HEK293 (cell line): ENCODE measurements around the gene SNAPC2.

Experiments
- BCL11B ChIP-seq: fragments of 450-650 bp; formaldehyde crosslinking; IDR thresholded peaks from 2 replicates; pipeline ENCODE4 v1.5.1; 2016; ENCODE audit warnings: low read depth, missing biosample characterization, missing genetic modification characterization
- GLIS1 ChIP-seq: fragments of 450-650 bp; formaldehyde crosslinking; IDR thresholded peaks from 2 replicates; pipeline ENCODE4 v1.5.1; 2016; ENCODE audit warnings: missing biosample characterization, missing genetic modification characterization
- KLF1 ChIP-seq: fragments of 450-650 bp; formaldehyde crosslinking; IDR thresholded peaks from 2 replicates; pipeline ENCODE4 v1.5.1; 2016; ENCODE audit warnings: missing biosample characterization, missing genetic modification characterization
- KLF10 ChIP-seq: fragments of 450-650 bp; IDR thresholded peaks from 2 replicates; pipeline ENCODE4 v1.5.1; 2018; ENCODE audit warnings: missing biosample characterization, mild to moderate bottlenecking, missing genetic modification characterization
- KLF16 ChIP-seq: fragments of 450-650 bp; formaldehyde crosslinking; IDR thresholded peaks from 2 replicates; pipeline ENCODE4 v1.5.1; 2017; ENCODE audit warnings: missing biosample characterization, missing genetic modification characterization
- PRDM4 ChIP-seq: fragments of 450-650 bp; formaldehyde crosslinking; IDR thresholded peaks from 2 replicates; pipeline ENCODE4 v1.5.1; 2017; ENCODE audit warnings: missing biosample characterization, missing genetic modification characterization
- SALL2 ChIP-seq: fragments of 450-650 bp; formaldehyde crosslinking; IDR thresholded peaks from 2 replicates; pipeline ENCODE4 v1.5.0; 2017; ENCODE audit warnings: missing biosample characterization, mild to moderate bottlenecking, missing genetic modification characterization, borderline replicate concordance
- SP3 ChIP-seq: fragments of 450-650 bp; formaldehyde crosslinking; IDR thresholded peaks from 2 replicates; pipeline ENCODE4 v1.5.1; 2016; ENCODE audit warnings: missing biosample characterization, missing genetic modification characterization
- WT1 ChIP-seq: fragments of 450-650 bp; formaldehyde crosslinking; IDR thresholded peaks from 2 replicates; pipeline ENCODE4 v1.5.1; 2016; ENCODE audit warnings: missing biosample characterization, missing genetic modification characterization
- YY1 ChIP-seq: fragments of 450-650 bp; formaldehyde crosslinking; IDR thresholded peaks from 2 replicates; pipeline ENCODE4 v1.5.1; 2018; ENCODE audit warnings: missing biosample characterization, missing genetic modification characterization
- ZBTB17 ChIP-seq: fragments of 450-650 bp; formaldehyde crosslinking; IDR thresholded peaks from 2 replicates; pipeline ENCODE4 v1.5.1; 2016; ENCODE audit warnings: missing biosample characterization, missing genetic modification characterization
- ZBTB21 ChIP-seq: fragments of 450-650 bp; formaldehyde crosslinking; IDR thresholded peaks from 2 replicates; pipeline ENCODE4 v1.5.1; 2017; ENCODE audit warnings: missing biosample characterization, missing genetic modification characterization
- ZBTB8A ChIP-seq: fragments of 450-650 bp; formaldehyde crosslinking; IDR thresholded peaks from 2 replicates; pipeline ENCODE4 v1.5.1; 2016; ENCODE audit warnings: missing biosample characterization, missing genetic modification characterization
- ZNF423 ChIP-seq: fragments of 450-650 bp; formaldehyde crosslinking; IDR thresholded peaks from 2 replicates; pipeline ENCODE4 v1.5.1; 2016; ENCODE audit warnings: missing biosample characterization, missing genetic modification characterization
- ZNF629 ChIP-seq: fragments of 450-650 bp; formaldehyde crosslinking; IDR thresholded peaks from 2 replicates; pipeline ENCODE4 v1.5.1; 2017; ENCODE audit warnings: missing biosample characterization, missing genetic modification characterization
- ZSCAN30 ChIP-seq: fragments of 450-650 bp; IDR thresholded peaks from 2 replicates; pipeline ENCODE4 v1.5.1; 2018; ENCODE audit warnings: missing biosample characterization, mild to moderate bottlenecking, missing genetic modification characterization, moderate library complexity
- TF ChIP-seq, protein P1 (sequence below): fragments of 450-650 bp; formaldehyde crosslinking; IDR thresholded peaks from 2 replicates; pipeline ENCODE4 v1.5.1; 2016; ENCODE audit warnings: missing biosample characterization, missing genetic modification characterization
- TF ChIP-seq, protein P2 (sequence below): fragments of 450-650 bp; formaldehyde crosslinking; IDR thresholded peaks from 2 replicates; pipeline ENCODE4 v1.5.1; 2016; ENCODE audit warnings: missing biosample characterization, missing genetic modification characterization
- TF ChIP-seq, protein P3 (sequence below): fragments of 450-650 bp; formaldehyde crosslinking; IDR thresholded peaks from 2 replicates; pipeline ENCODE4 v1.5.1; 2017; ENCODE audit warnings: missing biosample characterization, missing genetic modification characterization

The SNAPC2 gene

DNA sequence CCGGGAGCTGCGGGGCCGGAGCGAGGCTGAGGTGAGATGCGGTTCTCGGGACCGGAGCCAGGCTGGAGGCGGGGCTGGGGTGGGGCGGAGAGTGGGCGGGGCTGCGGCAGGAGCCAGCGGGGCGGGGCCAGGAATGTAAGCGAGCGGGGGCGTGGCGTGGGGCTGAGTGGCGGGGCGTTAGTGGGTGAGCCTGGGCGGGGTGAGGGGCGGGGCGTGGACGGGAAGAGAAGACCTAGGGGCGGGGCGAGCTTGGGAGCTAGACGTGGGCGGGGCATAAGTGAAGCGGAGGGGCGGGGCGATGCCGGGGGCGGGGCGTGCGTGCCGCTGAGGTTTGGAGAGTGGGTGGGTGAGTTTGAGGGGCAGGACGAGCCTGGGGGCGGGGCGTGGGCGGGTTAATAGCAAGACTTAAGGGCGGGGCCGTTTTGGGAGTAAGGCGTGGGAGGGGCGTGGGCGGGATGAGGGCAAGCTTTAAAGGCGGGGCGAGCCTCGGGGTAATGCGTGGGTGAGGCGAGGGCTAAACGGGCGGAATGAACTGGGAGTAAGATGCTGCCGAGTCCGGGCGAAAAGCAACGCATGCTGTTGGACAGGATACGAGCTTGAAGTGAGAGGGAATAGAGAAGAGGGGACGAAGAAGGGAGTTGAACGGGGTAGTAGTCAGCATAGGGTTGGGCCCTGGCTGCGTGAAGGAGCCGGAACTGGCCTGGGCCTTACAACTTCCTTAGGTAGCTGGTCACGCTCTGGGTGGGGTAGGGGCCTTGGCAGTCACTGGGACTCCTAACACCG lies 572 bp downstream of the SNAPC2 start (continued):
- TF ChIP-seq, protein P1, sequence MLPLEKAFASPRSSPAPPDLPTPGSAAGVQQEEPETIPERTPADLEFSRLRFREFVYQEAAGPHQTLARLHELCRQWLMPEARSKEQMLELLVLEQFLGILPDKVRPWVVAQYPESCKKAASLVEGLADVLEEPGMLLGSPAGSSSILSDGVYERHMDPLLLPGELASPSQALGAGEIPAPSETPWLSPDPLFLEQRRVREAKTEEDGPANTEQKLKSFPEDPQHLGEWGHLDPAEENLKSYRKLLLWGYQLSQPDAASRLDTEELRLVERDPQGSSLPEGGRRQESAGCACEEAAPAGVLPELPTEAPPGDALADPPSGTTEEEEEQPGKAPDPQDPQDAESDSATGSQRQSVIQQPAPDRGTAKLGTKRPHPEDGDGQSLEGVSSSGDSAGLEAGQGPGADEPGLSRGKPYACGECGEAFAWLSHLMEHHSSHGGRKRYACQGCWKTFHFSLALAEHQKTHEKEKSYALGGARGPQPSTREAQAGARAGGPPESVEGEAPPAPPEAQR (tag by site-specific recombination), result no peak
- no peak for TF ChIP-seq ZNF423 (tag by site-specific recombination)
- peak; percentile 78 for TF ChIP-seq ZBTB17 (tag by site-specific recombination)
- TF ChIP-seq ZBTB8A (tag by site-specific recombination), result peak; percentile 90
- TF ChIP-seq BCL11B (tag by site-specific recombination), result no peak
- TF ChIP-seq YY1 (tag by site-specific recombination), result no peak
- TF ChIP-seq ZSCAN30, result no peak
- peak; percentile 93 for TF ChIP-seq SP3 (tag by site-specific recombination)
- TF ChIP-seq, protein P2, sequence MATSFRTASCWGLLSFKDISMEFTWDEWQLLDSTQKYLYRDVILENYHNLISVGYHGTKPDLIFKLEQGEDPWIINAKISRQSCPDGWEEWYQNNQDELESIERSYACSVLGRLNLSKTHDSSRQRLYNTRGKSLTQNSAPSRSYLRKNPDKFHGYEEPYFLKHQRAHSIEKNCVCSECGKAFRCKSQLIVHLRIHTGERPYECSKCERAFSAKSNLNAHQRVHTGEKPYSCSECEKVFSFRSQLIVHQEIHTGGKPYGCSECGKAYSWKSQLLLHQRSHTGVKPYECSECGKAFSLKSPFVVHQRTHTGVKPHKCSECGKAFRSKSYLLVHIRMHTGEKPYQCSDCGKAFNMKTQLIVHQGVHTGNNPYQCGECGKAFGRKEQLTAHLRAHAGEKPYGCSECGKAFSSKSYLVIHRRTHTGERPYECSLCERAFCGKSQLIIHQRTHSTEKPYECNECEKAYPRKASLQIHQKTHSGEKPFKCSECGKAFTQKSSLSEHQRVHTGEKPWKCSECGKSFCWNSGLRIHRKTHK (tag by site-specific recombination), result no peak
- peak; percentile 52 for TF ChIP-seq ZNF629 (tag by site-specific recombination)
- no peak for TF ChIP-seq ZBTB21 (tag by site-specific recombination)
- TF ChIP-seq KLF10 (tag by site-specific recombination), result peak; percentile 88
- TF ChIP-seq KLF16 (tag by site-specific recombination), result peak; percentile 53; the same call in 1 of the 2 replicates
- TF ChIP-seq, protein P3, sequence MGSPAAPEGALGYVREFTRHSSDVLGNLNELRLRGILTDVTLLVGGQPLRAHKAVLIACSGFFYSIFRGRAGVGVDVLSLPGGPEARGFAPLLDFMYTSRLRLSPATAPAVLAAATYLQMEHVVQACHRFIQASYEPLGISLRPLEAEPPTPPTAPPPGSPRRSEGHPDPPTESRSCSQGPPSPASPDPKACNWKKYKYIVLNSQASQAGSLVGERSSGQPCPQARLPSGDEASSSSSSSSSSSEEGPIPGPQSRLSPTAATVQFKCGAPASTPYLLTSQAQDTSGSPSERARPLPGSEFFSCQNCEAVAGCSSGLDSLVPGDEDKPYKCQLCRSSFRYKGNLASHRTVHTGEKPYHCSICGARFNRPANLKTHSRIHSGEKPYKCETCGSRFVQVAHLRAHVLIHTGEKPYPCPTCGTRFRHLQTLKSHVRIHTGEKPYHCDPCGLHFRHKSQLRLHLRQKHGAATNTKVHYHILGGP (tag by site-specific recombination), result no peak
- TF ChIP-seq SALL2 (tag by site-specific recombination), result no peak
- TF ChIP-seq PRDM4 (tag by site-specific recombination), result no peak
- peak; percentile 53; the same call in 1 of the 2 replicates for TF ChIP-seq WT1 (tag by site-specific recombination)
- TF ChIP-seq GLIS1 (tag by site-specific recombination), result peak; percentile 67; the same call in 1 of the 2 replicates
- peak; percentile 97 for TF ChIP-seq KLF1 (tag by site-specific recombination)
